ENCODE measurements around the gene DNAH6.

DNA sequence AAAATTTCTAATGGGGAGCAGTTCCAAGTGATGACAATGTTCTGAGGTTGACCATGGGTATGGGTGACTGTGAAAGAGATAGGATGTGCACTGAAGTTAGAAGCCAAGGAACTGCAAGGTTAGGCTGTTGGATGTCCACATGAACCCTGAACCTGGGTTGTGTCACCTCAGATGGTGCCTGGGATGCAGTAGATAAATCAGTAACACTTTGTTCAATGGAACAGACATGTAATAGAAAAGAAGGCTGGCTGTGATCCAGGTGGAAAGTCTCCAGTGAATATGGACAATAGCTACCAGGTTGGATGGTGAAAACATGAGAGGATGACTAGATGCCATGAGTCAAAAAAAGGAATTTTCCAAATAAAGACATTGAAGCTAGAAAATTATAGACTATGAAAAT, 233.1 kb downstream of the DNAH6 start:
- no peak for TF ChIP-seq EZH2 (IDR thresholded peaks at IDR 0.05; ENCODE audit: borderline replicate concordance, low read length)
- TF ChIP-seq, protein P1, sequence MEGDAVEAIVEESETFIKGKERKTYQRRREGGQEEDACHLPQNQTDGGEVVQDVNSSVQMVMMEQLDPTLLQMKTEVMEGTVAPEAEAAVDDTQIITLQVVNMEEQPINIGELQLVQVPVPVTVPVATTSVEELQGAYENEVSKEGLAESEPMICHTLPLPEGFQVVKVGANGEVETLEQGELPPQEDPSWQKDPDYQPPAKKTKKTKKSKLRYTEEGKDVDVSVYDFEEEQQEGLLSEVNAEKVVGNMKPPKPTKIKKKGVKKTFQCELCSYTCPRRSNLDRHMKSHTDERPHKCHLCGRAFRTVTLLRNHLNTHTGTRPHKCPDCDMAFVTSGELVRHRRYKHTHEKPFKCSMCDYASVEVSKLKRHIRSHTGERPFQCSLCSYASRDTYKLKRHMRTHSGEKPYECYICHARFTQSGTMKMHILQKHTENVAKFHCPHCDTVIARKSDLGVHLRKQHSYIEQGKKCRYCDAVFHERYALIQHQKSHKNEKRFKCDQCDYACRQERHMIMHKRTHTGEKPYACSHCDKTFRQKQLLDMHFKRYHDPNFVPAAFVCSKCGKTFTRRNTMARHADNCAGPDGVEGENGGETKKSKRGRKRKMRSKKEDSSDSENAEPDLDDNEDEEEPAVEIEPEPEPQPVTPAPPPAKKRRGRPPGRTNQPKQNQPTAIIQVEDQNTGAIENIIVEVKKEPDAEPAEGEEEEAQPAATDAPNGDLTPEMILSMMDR (IDR thresholded peaks at IDR 0.05; ENCODE audit: low read length) = no peak
